ENCODE measurements around the gene HMGXB3.

HMGXB3 gene

GRCh38 chr5:150063638-150064037 lies 63.1 kb downstream of the HMGXB3 start:
- in situ Hi-C loops (cut with MboI; ENCODE audit: low pct_unique_long_range_greater_than_20kb, low sequenced_read_pairs, unreplicated experiment), result no loop called here
- no peak for TF ChIP-seq CTCF (IDR thresholded peaks at IDR 0.05; ENCODE audit: extremely low read depth, insufficient read depth, missing control alignments)
- no peak for DNase-seq (ENCODE audit: low spot score)

GRCh38 chr5:150064681-150065220 lies 64.2 kb downstream of the HMGXB3 start:
- in situ Hi-C loops (cut with MboI; ENCODE audit: low pct_unique_long_range_greater_than_20kb, low sequenced_read_pairs, unreplicated experiment), result no loop called here
- TF ChIP-seq CTCF (IDR thresholded peaks at IDR 0.05; ENCODE audit: extremely low read depth, insufficient read depth, missing control alignments), result no peak

GRCh38 chr5:150065346-150065745 lies 64.8 kb downstream of the HMGXB3 start:
- no peak for DNase-seq (ENCODE audit: low spot score)
- no peak for TF ChIP-seq CTCF (IDR thresholded peaks at IDR 0.05; ENCODE audit: extremely low read depth, insufficient read depth, missing control alignments)
- in situ Hi-C loops (cut with MboI; ENCODE audit: low pct_unique_long_range_greater_than_20kb, low sequenced_read_pairs, unreplicated experiment), result no loop called here

More at GRCh38 chr5:150064681-150065220, 64.2 kb downstream of the HMGXB3 start:
- no peak for DNase-seq (ENCODE audit: low spot score)

- no peak for TF ChIP-seq CTCF (IDR thresholded peaks at IDR 0.05; ENCODE audit: extremely low read depth, insufficient read depth, missing control alignments)
- in situ Hi-C loops (cut with MboI; ENCODE audit: low pct_unique_long_range_greater_than_20kb, low sequenced_read_pairs, unreplicated experiment), result no loop called here
- no peak for DNase-seq (ENCODE audit: low spot score)
Observed at GRCh38 chr5:150065886-150066285, 65.3 kb downstream of the HMGXB3 start.

- no peak for TF ChIP-seq CTCF (IDR thresholded peaks at IDR 0.05; ENCODE audit: extremely low read depth, insufficient read depth, missing control alignments)
- in situ Hi-C loops (cut with MboI; ENCODE audit: low pct_unique_long_range_greater_than_20kb, low sequenced_read_pairs, unreplicated experiment), result no loop called here
- DNase-seq (ENCODE audit: low spot score), result no peak
Observed at GRCh38 chr5:150066436-150066835, 65.9 kb downstream of the HMGXB3 start.

- no peak for TF ChIP-seq CTCF (IDR thresholded peaks at IDR 0.05; ENCODE audit: extremely low read depth, insufficient read depth, missing control alignments)
- DNase-seq (ENCODE audit: low spot score), result no peak
- in situ Hi-C loops (cut with MboI; ENCODE audit: low pct_unique_long_range_greater_than_20kb, low sequenced_read_pairs, unreplicated experiment), result no loop called here
Observed at GRCh38 chr5:150066901-150067396, 66.4 kb downstream of the HMGXB3 start.
